ENCODE results near the gene ROR1. TPM values are rescaled to one million over a fixed set of nuclear protein-coding genes. Genes with fewer than 3 reads are reported as not detected.

Gene ROR1
- total and polyA plus RNA-seq, 10 of the 15 experiments (the other 5 are each of a cell fraction or from before 2014, with no cell fraction given), result 0.02 to 0.08 (median 0.05) TPM; not detected in 6

- TF ChIP-seq CBX3 (IDR thresholded peaks at IDR 0.05; ENCODE audit: borderline replicate concordance, low read depth) (no peak), CEBPB (IDR thresholded peaks at IDR 0.05; ENCODE audit: borderline replicate concordance in 1 of 2, low read depth in 2 of 2, low read length in 2 of 2) (no peak), EZH2 (IDR thresholded peaks at IDR 0.05; ENCODE audit: borderline replicate concordance, control insufficient read depth, low read depth, low read length) (no peak), SMC3 (IDR thresholded peaks at IDR 0.05; ENCODE audit: borderline replicate concordance, low read length) (no peak)
These were observed 257.4 kb downstream of the ROR1 start (continued) for GRCh38 chr1:64031236-64031635.

- no peak overlapping the region for H3K27ac ChIP-seq (ENCODE audit: control insufficient read depth, insufficient read depth)
- ChIA-PET RAD21 (ENCODE audit: unreplicated experiment) (no interaction called here), CTCF (no interaction called here), SMC1A (ENCODE audit: uncharacterized antibody, unreplicated experiment) (interaction anchor here (1.0 kb wide), 1 partner anchor 10 kb away, joined by 3 read pairs; no protein-coding TSS in a partner anchor), POLR2A (interaction anchor here (0.6 kb wide), 1 partner anchor 393 kb away, joined by 3 read pairs; no protein-coding TSS in a partner anchor)
- H3K4me2 ChIP-seq (ENCODE audit: control insufficient read depth, insufficient read depth), result no peak overlapping the region
- no peak for FAIRE-seq
- H2AFZ ChIP-seq (ENCODE audit: control insufficient read depth, low read depth, low read length), result no peak overlapping the region
- no peak for ATAC-seq
- H3K36me3 ChIP-seq (ENCODE audit: control insufficient read depth in 2 of 2, insufficient read depth in 2 of 2, low read length in 1 of 2), result no peaks in the 10 kb centered on the region
- H3K4me1 ChIP-seq (ENCODE audit: control insufficient read depth, insufficient read depth, low read length), result no peaks in the 10 kb centered on the region
- H3K9me3 ChIP-seq (replicated peaks; ENCODE audit: control insufficient read depth, insufficient read depth, low read length), result no peaks in the 10 kb centered on the region
- DNase-seq (ENCODE audit: low read depth, low spot score), result no peak
- H4K20me1 ChIP-seq (ENCODE audit: control insufficient read depth, insufficient read depth), result no peaks in the 10 kb centered on the region
- no peak overlapping the region for H3K9ac ChIP-seq (ENCODE audit: control insufficient read depth, insufficient read depth, low read length)
- in situ Hi-C loops (cut with MboI) (no loop called here), intact Hi-C loops (cut with micrococcal nuclease; ENCODE audit: unreplicated experiment) (no loop called here)
- no TSS peak for BruUV-seq (replicated peaks)
- 1% methylated on average over 3 of the region's 3 CpGs for whole genome bisulfite sequencing (ENCODE audit: insufficient coverage, insufficient replicate concordance, low lambda C conversion rate, missing lambda C conversion rate)
- H3K4me3 ChIP-seq, result no peak overlapping the region
- H3K79me2 ChIP-seq (ENCODE audit: control insufficient read depth, insufficient read depth, low read length), result no peaks in the 10 kb centered on the region
- H3K27me3 ChIP-seq (replicated peaks in 1 of 2; ENCODE audit: control insufficient read depth in 2 of 2, insufficient read depth in 2 of 2, low read length in 1 of 2), result peaks cover 0 to 3% of the 10 kb centered on the region in 2 experiments; a peak in 1 of 4 replicates
- no peak for TF ChIP-seq SIX5 (IDR thresholded peaks at IDR 0.05; ENCODE audit: low read depth, low read length, severe bottlenecking)
- TF ChIP-seq CBX5 (IDR thresholded peaks at IDR 0.05; ENCODE audit: low read depth), result no peak
- no peak for TF ChIP-seq ZSCAN29 (IDR thresholded peaks at IDR 0.05)
- TF ChIP-seq ZNF622 (IDR thresholded peaks at IDR 0.05), result no peak
- no peak for TF ChIP-seq ZNF274 (IDR thresholded peaks at IDR 0.05; ENCODE audit: insufficient read depth, insufficient read length)
- TF ChIP-seq STAT1 (conservative IDR thresholded peaks at IDR 0.05), result no peak
- no peak for TF ChIP-seq TCF7 (IDR thresholded peaks at IDR 0.05; ENCODE audit: borderline replicate concordance)
- no peak for TF ChIP-seq SIN3A (IDR thresholded peaks at IDR 0.05; ENCODE audit: low read depth, low read length)
- no peak for TF ChIP-seq PRDM15 (CRISPR knock-in tag; IDR thresholded peaks at IDR 0.05)
- no peak for TF ChIP-seq SRF (IDR thresholded peaks at IDR 0.05; ENCODE audit: low read depth in 2 of 2, low read length in 2 of 2)
- no peak for TF ChIP-seq ZNF687 (IDR thresholded peaks at IDR 0.05)
These were observed 259.9 kb downstream of the ROR1 start for GRCh38 chr1:64033667-64034220.
